ENCODE data around the gene LDLRAD4.

Gene LDLRAD4

GRCh38 chr18:13481331-13481730 is 262.8 kb downstream of the LDLRAD4 start:
- no peak for TF ChIP-seq CTCF (IDR thresholded peaks at IDR 0.05)
- H3K4me2 ChIP-seq (ENCODE audit: low read length): no peak overlapping the region
- no peaks in the 10 kb centered on the region for H3K27me3 ChIP-seq (ENCODE audit: control insufficient read depth, insufficient read depth, low read length)
- H2AFZ ChIP-seq: no peak overlapping the region
- no peak overlapping the region for H3K9ac ChIP-seq
- H3K9me3 ChIP-seq (ENCODE audit: control insufficient read depth, low read length): no peaks in the 10 kb centered on the region
- no peak overlapping the region for H3K27ac ChIP-seq
- no peaks in the 10 kb centered on the region for H3K79me2 ChIP-seq
- no peaks in the 10 kb centered on the region for H3K4me1 ChIP-seq
- H3K36me3 ChIP-seq (ENCODE audit: control insufficient read depth, insufficient read depth, low read length): no peaks in the 10 kb centered on the region
- no peak overlapping the region for H3K4me3 ChIP-seq (ENCODE audit: low read depth, low read length)

GRCh38 chr18:13481820-13482617 is 263.5 kb downstream of the LDLRAD4 start:
- Histone ChIP-seq H3K4me2 (ENCODE audit: low read length) (no peak overlapping the region), H3K9me3 (ENCODE audit: control insufficient read depth, low read length) (no peaks in the 10 kb centered on the region), H3K9ac (no peak overlapping the region), H3K27ac (no peak overlapping the region), H3K27me3 (ENCODE audit: control insufficient read depth, insufficient read depth, low read length) (no peaks in the 10 kb centered on the region), H3K4me3 (ENCODE audit: low read depth, low read length) (no peak overlapping the region), H3K79me2 (no peaks in the 10 kb centered on the region), H2AFZ (no peak overlapping the region), H3K36me3 (ENCODE audit: control insufficient read depth, insufficient read depth, low read length) (no peaks in the 10 kb centered on the region), H3K4me1 (no peaks in the 10 kb centered on the region)
- TF ChIP-seq CTCF (IDR thresholded peaks at IDR 0.05): no peak

GRCh38 chr18:13482618-13482945 is 264.0 kb downstream of the LDLRAD4 start:
- no peak for TF ChIP-seq CTCF (IDR thresholded peaks at IDR 0.05)
- no peaks in the 10 kb centered on the region for H3K36me3 ChIP-seq (ENCODE audit: control insufficient read depth, insufficient read depth, low read length)
- no peaks in the 10 kb centered on the region for H3K79me2 ChIP-seq
- H3K4me3 ChIP-seq (ENCODE audit: low read depth, low read length): no peak overlapping the region
- no peaks in the 10 kb centered on the region for H3K4me1 ChIP-seq
- H3K9me3 ChIP-seq (ENCODE audit: control insufficient read depth, low read length): no peaks in the 10 kb centered on the region
- H3K27ac ChIP-seq: no peak overlapping the region
- no peak overlapping the region for H3K9ac ChIP-seq
- H3K27me3 ChIP-seq (ENCODE audit: control insufficient read depth, insufficient read depth, low read length): no peaks in the 10 kb centered on the region
- no peak overlapping the region for H3K4me2 ChIP-seq (ENCODE audit: low read length)
- H2AFZ ChIP-seq: no peak overlapping the region

- no peak overlapping the region for H3K4me2 ChIP-seq (ENCODE audit: low read length)
- no peaks in the 10 kb centered on the region for H3K27me3 ChIP-seq (ENCODE audit: control insufficient read depth, insufficient read depth, low read length)
- H2AFZ ChIP-seq: no peak overlapping the region
- H3K4me1 ChIP-seq: no peaks in the 10 kb centered on the region
- no peaks in the 10 kb centered on the region for H3K9me3 ChIP-seq (ENCODE audit: control insufficient read depth, low read length)
- no peak overlapping the region for H3K4me3 ChIP-seq (ENCODE audit: low read depth, low read length)
- H3K36me3 ChIP-seq (ENCODE audit: control insufficient read depth, insufficient read depth, low read length): no peaks in the 10 kb centered on the region
- H3K9ac ChIP-seq: no peak overlapping the region
- no peak overlapping the region for H3K27ac ChIP-seq
- H3K79me2 ChIP-seq: no peaks in the 10 kb centered on the region
- TF ChIP-seq CTCF (IDR thresholded peaks at IDR 0.05): no peak
Observed at GRCh38 chr18:13483316-13484270, 265.0 kb downstream of the LDLRAD4 start.
